Measurements from ENCODE around the gene USP25.

The USP25 gene

DNA sequence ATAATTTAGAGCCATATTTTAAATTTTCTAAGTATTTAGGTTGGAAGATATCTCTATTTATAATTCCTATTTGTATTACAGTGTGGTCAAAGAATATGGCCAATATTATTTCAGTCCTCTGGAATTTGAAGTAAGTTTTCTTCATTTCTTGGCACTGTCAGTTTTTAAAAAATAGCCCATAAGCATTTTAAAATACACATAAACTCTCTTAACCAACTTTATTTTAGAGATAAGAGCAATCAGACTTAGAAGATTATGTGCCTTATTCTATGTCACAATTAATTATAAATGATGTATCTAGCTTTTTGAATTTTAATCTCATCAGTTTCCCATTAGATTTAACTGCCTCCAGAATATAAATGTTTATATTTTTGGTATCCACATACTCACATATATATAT, 130.8 kb downstream of the USP25 start:
- DNase-seq: no peak

DNA sequence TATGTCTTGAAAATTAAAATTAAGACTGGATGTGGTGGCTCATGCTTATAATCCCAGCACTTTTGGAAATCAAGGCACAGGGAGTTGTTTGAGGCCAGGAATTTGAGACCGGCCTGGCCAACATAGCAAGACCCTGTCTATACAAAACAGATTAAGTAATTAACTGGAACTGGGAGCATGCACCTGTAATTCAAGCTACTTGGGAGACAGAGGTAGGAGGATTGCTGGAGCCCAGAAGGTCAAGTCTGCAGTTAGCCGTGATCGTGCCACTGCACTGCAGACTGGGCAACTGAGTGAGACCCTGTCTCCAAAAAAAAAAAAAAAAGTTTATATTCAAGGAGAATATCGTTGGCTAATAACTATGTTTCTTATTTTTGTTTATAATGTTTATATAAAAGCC, 139.2 kb downstream of the USP25 start:
- no peak for DNase-seq

DNA sequence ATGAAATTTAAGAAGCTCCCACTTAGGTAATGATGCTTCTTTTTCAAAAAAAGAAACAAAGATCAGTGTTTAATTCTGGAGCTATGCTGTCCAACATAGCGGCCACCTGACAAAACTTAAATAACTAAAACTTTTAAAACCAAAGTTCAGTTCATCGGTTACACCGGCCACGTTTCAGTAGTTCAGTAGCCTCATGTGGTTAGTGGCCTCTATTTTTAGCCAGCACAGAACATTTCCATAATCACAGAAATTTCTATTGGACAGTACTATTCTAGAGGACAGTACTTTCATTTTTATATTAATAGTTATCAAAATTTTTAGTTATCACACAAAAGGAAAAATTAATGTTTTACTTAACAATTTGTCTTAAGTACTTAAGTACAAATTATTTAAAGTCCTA, 141.0 kb downstream of the USP25 start:
- no peak for DNase-seq

DNA sequence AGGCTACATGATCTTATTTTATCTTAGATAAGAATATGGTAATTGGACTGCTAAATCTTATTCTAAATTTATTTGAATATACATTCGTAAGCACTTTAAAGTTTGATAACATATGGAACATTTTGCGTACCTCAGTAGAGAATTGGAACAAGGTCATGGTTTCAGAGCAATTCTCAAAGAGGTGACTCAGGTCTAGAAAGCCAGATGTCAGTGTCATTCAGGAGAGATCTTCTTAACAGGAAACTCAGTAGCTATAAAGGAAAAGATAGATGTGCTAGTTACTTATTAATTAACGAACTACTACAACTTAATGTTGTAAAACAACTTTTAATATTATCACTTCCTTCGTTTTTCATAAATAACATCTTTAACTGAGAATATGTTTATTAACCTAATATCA, 142.5 kb downstream of the USP25 start:
- no peak for DNase-seq

DNA sequence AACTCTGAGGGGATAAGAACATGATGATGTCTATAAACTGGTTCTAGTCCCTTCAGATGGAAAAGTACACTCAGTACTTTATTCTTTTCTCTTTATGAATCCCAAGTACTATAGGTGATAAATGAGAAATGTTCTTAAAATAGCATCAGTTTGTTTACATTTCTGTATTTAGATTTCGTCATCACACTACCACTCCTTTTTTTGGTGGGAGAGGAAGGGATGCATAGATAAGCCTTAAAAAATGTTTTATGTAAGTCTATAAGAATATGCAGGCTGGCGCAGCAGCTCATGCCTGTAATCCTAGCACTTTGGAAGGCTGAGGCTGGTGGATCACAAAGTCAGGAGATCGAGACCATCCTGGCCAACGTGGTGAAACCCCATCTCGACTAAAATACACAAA, 144.8 kb downstream of the USP25 start:
- no peak for DNase-seq

DNA sequence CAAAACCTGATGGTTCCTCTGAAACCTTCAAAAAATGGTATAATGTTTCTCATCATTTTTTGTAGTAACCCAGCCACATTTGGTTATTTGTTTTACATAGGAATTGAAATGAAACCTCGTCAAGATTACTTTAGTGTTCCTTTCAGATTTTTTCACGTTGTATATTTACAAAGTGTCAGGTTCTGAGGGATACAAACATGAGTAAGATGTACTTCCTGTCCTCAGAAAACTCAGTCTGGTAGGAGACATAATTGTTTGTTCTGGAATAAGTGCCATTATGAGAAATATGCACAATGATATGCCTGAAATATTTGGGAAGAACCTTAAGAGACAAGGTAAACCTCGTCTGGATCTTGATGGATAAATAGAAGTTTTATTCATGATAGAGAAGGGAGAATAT, 145.5 kb downstream of the USP25 start:
- no peak for DNase-seq

DNA sequence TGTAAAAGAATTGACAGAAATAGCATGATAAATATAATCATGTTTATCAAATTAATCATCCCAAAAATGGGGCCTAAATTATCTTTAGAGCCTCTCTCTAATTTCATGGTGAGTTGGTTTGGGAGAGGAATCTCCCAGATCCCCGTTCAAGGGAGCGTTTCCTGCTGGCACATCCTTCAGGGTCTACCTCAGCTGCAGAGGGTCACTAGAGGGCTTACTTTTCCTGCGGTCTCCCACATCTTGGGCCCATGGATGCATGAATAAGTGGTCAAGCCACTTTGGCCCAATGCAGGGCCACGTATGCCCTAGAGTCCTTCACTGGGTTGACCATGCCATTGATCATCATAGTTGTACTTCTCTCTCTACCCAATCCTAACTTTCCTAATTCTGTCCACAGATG, 164.1 kb downstream of the USP25 start:
- no peak for DNase-seq

DNA sequence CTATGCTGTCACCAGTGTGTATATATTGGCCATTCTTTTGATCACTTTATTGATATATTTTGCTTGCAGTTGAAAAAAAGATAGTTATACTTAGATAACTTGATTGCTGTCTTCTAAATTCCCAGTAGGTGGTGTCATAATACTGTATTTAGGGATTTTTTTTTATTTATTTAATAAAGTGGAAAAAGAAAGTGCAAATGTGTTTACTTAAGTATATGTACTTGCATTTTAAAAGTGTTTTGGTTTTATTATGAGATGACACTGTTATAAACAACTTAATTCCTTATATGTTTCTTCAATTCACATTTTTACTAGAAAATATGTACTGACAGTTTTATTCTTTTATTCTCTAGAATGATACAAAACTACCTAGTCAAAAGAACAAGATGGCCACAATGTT, 164.8 kb downstream of the USP25 start:
- DNase-seq: no peak

DNA sequence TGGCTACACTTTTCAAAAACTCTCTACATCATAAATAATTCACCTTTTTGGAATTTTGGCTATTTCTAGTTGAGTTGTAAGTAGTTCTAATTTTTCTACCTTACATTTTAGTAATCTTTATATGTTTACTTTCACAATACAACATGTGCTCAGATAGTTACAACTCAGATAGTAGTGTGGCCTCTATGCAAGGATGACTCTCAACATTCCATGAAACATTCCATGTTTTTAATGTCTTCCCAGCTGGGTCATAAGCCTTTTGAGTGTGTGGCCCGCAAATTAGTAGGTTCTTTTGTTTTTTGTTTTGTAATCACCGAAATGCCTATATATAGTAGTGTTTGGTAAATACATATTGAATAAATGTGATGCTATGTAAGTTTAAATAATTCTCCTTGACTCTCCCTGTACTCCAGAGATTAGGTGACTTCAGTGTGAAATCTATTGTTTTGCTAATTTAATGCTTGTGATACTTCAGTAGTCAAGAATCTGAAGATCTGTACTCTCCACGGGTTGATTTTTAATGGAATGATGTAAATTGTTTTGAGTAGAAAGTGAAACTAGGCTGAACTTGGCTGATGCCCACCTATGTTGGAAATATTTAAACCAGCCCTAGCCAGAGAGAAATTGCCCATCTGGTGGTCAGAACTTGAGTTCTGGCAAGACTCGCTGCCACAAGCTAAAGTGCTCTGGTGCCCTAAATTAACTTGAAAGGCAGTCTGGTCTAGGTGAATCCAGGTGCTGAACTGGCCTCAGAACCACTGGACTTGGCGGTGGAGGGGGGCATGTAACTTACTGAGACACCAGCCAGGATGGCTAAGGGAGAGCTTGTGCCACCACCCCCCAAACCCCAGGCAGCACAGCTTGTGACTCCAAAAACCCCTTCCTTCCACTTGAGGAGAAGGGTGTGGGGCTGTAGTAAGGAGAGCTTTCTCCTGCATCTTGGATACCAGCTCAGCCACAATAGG, 165.6 kb downstream of the USP25 start:
- no peak for DNase-seq

DNA sequence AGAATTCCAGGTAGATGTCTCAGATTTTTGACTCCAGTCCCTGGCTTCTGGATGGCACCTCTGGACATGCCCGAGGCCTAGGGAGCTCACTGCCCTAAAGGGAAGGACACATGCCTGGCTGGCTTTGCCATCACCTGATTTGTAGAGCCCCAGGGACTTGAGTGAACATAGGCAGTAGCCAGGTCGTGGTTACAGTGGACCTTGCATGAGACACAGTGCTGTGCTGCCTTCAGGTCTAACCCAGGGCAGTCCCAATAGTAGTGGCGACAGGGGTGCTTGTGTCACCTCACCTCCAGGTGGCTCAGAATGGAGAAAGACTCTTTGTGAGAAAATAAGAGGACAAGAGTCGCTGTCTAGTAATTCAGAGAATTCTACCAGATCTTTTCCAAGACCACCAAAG, 166.7 kb downstream of the USP25 start:
- DNase-seq: no peak

DNA sequence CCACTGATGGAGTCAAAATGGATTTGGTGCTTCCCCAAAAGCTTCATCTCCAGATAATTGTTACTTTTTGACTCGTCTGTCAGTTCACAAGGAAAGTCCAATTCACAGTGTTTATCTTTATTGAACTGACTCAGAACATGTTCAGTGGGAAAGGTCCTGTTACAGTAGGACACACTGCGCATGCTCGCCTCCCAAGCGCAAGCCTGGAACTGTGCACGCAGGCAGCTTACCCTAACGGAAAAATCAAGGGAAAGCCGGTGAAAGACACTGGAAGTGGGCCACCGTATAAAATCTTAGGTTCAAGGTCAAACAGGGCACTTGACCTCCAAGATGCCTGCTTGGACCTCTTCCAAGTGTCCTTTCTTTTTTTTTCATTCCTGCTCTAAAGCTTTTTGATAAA, 174.6 kb downstream of the USP25 start:
- no peak for DNase-seq

DNA sequence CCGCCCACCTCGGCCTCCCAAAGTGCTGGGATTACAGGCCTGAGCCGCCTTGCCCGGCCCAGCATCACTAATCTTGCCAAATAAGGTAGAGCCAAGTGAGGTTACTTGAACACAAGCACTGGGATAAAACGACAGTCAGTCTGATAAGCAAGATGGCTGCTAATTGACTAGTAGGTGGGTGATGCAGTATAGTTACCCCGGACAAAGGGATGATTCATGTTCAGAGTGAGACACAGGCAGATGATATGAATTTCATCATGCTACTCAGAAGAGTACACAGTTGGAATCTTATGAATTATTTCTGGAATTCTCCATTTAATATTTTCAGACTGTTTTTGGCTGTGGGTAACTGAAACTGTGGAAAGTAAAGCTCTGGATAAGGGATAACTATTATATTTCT, 178.4 kb downstream of the USP25 start:
- no peak for DNase-seq

DNA sequence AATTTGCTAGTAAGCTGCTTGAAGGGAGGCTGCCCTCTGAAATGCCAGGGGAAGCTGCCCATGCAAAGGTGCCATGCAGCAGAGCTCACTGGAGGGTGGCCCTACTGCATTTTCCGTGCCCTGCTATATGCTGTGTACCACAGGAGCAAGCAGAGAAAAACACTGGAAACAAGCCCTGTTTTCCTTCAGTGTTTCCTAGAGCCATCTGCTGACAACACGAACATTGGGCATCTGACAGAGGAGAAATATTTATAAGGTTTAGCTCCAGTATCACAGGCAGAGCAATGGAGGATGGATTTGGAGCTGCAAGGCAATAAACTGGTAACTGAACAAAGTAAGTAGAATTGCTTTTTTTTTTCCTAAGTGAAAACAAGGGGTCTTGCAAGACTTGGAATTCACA, 198.4 kb downstream of the USP25 start:
- no peak for DNase-seq

DNA sequence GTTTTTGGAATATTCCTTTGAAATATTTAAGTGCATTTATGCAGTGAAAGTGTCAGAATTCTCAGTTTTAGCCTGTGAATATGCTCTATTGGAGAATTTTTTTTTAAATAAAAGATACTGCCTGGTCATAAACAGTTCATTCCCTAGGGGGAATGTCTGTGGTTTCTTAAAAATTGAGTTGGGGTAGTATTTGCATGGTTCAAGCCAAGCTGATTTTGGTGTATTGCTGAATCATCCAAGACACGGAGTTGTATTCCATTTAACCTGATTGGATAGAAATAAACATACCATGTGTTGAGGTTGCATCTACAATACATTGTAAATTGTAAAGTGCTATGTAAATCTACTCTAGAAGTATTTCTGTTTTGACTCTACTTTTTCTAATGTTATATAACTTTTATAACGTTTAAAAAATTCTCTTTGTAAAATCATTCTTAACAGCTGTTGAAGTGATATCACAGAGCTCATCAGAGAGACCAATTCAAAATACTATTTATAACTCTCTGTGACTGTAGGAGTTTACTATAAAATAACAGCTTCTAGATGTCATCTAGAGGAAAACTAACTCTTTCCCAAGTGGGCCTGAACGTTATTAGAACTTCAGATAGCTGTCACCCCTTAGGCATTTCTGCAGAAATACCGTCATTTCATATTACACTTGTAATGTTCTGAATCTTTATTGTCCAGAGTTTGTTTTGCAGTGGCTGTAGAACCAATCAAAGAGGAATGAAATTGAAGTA, 199.1 kb downstream of the USP25 start:
- no peak for DNase-seq

DNA sequence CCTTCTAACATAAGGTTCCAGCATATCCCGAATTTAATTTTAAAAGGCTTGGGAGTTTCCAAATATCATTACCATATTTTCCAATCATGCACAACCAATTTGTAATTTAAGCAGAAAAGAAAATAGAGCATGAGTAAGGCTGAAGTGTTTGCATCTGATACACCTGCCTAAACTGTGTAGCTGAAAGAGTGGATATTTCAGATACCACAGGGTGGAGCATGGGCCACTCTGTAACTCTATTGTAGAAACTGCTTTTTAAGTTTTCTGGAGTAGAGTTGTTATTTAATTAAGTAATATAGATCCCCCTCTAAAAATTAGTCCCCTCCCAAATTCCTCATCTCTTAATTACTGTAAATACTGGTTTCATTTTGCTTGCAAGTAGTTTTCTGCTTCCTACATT, 199.8 kb downstream of the USP25 start:
- DNase-seq: no peak
